OCI-LY1 (cell line): ENCODE results near the gene RNF224.

Experiments used
- CTCF ChIP-seq: fragments of 200-600 bp; sonication (generic), shearing (Covaris generic); IDR thresholded peaks from 2 replicates; pipeline ENCODE4 v1.5.1; 2017; ENCODE audit warnings: mild to moderate bottlenecking, antibody characterized with exemption, low read length, moderate library complexity, mixed read lengths
- EZH2 ChIP-seq: fragments of 200-600 bp; sonication (generic), shearing (Covaris generic); IDR thresholded peaks from 2 replicates; pipeline ENCODE4 v1.8.0; 2017; ENCODE audit warnings: borderline replicate concordance, mixed run types, mild to moderate bottlenecking, antibody characterized with exemption, low read length, moderate library complexity, mixed read lengths

DNA sequence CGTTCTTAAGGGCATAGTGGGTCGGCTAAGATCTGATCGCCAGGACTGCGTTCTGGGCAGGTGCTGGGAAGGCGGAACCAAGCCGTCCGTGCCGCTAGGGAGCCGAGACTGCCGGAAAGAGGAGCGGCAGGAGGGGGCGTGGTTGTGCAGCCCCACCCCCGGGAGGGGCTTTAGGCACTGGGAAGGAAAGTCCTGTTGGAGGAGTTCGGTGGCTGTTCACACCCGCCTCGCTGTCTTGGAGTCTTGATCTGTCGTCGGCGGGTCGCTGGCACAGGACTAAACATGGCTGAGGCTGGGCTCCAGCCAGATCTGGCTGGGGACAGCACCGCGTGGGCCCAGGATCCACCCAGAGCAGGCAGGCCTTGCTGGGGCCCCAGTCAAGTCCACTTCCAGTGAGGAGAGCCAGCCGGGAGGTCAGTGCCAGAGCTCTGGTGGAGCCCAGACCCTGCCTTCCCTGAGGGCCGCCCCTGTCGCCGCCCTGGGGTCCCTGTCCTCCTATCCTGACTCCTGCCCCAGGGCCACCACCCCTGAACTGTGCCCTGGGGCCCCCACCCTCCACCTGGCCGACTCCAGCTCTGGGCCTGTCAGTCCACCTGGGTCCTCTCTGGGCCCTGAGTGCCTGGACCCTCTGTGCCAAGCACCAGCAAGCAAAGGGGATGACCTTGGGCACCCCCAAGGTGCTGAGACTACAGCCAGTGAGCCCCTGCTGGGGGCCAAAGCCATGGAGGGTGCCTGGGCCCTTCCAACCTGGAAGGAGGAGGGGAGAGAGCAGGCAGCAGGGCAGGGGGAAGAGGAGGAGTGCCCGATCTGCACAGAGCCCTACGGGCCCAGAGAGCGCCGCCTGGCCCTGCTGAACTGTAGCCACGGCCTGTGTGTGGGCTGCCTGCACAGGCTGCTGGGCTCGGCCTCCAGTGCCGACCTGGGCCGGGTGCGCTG, 9.8 kb upstream of the RNF224 start:
- TF ChIP-seq CTCF (no peak), EZH2 (no peak)
